HuH-7 (cell line): ENCODE data around the gene TNNI3K.

Source experiments
- DNase-seq: peaks from one replicate; pipeline ENCODE4 v3.0.0; 2011; ENCODE audit warnings: low spot score

TNNI3K gene

GRCh38 chr1:74571891-74572290 is 336.7 kb downstream of the TNNI3K start:
- no peak for DNase-seq

GRCh38 chr1:74578101-74578500 is 342.9 kb downstream of the TNNI3K start:
- DNase-seq, result no peak

DNA sequence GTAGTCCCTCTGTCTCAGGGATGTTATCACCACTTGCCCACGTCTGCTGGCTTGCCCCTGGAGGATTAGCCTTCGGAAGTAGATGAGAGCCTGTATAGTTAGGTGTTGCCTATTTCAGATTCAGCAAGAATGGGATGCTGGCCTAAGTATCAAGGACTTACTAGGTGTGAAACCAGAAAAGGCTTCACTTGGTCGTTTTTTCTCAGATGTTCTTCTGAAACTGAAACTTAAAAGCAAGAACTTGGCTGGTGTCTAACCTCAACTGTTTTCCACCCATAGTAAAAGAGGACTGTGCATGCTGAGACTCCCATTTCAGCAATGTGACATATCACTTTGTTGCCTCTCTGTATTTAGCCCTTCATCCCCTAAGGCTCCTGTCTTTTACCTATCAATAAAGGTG is 344.2 kb downstream of the TNNI3K start:
- no peak for DNase-seq

DNA sequence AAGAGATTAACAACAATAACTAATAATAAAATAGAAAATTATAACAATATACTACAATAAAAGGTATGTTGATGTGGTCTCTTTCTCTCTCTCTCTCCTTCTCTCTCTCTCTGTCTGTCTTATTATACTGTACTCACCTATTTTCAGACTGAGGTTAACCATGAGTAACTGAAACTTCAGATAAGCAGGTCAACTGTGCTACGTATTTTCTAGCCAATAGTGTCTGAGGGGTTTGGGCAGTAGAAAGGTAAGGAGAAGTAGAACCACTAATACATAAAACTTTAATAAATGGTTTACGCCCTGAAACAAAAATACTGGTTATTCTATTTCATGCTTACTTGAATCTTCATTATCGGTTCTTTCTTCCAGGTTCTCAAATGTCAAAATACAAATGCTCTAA is 348.2 kb downstream of the TNNI3K start:
- no peak for DNase-seq

GRCh38 chr1:74584185-74584584 is 349.0 kb downstream of the TNNI3K start:
- DNase-seq, result no peak

- DNase-seq, result no peak
Measured at GRCh38 chr1:74586253-74586897, 351.2 kb downstream of the TNNI3K start.

DNA sequence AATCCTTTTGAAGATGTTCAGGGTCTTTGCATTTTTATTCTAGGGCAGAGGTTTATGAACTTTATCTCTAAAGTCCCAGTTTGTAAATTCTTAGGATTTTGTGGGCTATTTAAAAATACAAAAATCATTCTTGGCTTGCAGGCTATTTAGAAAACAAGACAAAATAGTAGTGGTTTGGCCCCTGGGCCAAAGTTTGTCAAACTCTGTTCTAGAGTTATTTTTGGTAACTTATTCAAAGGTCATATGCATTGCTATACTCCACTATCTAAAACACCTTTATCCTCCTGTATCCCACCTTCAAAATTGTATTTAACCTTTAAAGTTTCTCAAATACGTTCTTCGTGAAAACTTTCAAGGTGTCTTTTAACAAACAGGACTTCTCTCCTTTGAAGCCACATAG is 352.7 kb downstream of the TNNI3K start:
- no peak for DNase-seq

DNA sequence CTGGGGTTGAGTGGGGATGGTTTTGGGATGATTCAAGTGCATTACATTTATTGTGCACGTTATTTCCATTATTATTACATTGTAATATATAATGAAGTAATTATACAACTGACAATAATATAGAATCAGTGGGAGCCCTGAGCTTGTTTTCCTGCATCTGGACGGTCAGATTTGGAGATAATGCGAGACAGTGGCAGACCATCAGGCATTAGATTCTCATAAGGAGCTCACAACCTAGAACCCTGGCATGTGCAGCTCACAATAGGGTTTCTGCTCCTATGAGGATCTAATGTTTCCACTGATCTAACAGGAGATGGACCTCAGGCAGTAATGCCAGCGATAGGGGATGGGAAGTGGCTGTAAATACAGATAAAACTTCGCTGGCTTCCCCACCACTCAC is 355.1 kb downstream of the TNNI3K start:
- no peak for DNase-seq

DNA sequence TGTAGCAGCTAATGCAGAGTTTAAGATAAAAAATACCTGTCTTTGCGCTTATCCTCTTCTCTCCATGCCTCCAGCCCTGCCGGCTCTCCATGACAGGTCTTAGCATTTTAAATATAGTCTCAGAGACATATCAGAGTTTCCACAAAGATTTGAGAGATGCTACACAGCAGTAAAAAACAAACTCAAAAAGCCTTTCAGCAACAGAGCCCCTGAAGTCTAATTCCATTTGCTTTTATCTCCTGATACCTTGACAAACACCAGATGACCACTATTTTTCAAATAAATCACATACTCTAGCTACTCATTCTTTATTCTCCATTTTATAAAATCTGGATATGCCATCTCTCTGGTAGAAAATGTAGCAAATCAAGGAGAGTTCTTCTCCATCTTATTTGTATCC is 356.8 kb downstream of the TNNI3K start:
- DNase-seq, result no peak

DNA sequence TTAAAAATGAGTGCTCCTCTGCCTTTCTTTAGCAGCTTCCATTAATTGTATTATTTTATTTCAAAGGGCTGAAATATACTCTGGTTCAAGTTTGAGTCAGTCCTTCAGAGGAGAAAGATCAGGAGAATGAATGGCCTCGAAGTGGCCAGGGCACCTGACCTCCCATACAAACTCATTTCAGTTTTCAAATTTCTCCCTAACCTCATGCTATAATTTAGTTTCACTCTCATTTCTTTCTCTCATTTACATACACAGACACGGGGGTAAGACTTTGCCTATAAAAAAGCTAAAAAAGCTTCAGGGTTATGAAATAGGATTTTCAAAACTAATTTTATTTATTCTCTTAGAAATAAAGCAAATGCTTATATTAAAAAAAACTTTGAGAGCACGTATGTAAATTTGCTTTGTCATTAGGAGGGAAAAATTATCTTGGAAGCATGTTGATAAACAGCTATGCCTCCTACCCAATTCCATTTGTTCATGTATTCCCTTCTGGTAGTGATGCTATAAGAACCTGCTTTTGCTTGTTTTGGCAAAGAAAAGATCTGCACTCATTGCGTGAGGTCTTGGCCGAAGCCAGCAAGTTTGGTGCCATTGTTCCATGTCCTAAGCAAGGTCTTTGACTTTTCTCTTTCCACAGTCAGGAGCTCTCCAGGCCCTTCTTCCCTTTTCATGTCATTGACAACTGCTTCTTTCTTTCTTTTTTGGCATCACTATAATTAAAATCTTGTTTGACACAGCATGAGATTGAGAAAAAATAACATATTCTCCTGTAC is 357.6 kb downstream of the TNNI3K start:
- no peak for DNase-seq
